Panc1 (cell line): ENCODE data around the gene APLN. TPM values are rescaled to one million over a fixed set of nuclear protein-coding genes. Genes with fewer than 3 reads are reported as not detected.

ENCODE experiments used
- ATAC-seq: fragments of 200-7000 bp; cut with Tn5 transposase; 2 replicates; pipeline ENCODE4 v1.9.1; 2020; ENCODE audit warnings: mild to moderate bottlenecking, moderate library complexity
- BruUV-seq: library from RNA; stranded (reverse); fragments of 400-500 nt; replicated peaks from 2 replicates; lab custom pipeline; 2021; lab: Mats Ljungman, UMichigan
- CTCF ChIA-PET: fragments of 300-600 bp; sonication (Branson Sonifier 250); formaldehyde crosslinking; loops from one replicate; lab custom pipeline; 2022; ENCODE audit warnings: antibody characterized with exemption; lab: Charles Lee
- POLR2A ChIA-PET: fragments of 300-600 bp; sonication (Branson Sonifier 250); formaldehyde crosslinking; loops from one replicate; lab custom pipeline; 2022; ENCODE audit warnings: antibody characterized with exemption; lab: Charles Lee
- DNase-seq: peaks from one replicate; pipeline ENCODE4 v3.0.0-alpha.2; 2010; ENCODE audit warnings: low read depth, low spot score
- H3K27ac ChIP-seq: 2 replicates; pipeline ENCODE4 v1.5.1; 2011; ENCODE audit warnings: mild to moderate bottlenecking, low read length, inconsistent platforms
- H3K27me3 ChIP-seq: fragments of 200-500 bp; sonication (Bioruptor generic); 2 replicates; pipeline ENCODE4 v1.6.0; 2014; ENCODE audit warnings: low read length, inconsistent platforms; ENCODE audit not compliant: control insufficient read depth, insufficient read depth
- H3K36me3 ChIP-seq: fragments of 200-500 bp; sonication (Bioruptor generic); 2 replicates; pipeline ENCODE4 v1.5.1; 2014; ENCODE audit warnings: inconsistent platforms, mild to moderate bottlenecking, low read length, moderate library complexity; ENCODE audit not compliant: control insufficient read depth, insufficient read depth
- H3K4me1 ChIP-seq: 2 replicates; pipeline ENCODE4 v1.5.1; 2011; ENCODE audit warnings: inconsistent platforms, mild to moderate bottlenecking, low read length, moderate library complexity; ENCODE audit not compliant: control insufficient read depth, insufficient read depth
- H3K4me3 ChIP-seq, 2 experiments: 2 replicates each; pipeline ENCODE4 v1.5.1; 2011 to 2012; ENCODE audit warnings: low read depth in 2 of 2, low read length in 2 of 2, mild to moderate bottlenecking in 2 of 2, inconsistent platforms in 1 of 2, moderate library complexity in 1 of 2
- H3K9me3 ChIP-seq: fragments of 200-500 bp; sonication (Bioruptor generic); 2 replicates; pipeline ENCODE4 v1.5.1; 2014; ENCODE audit warnings: low read depth, mild to moderate bottlenecking, inconsistent platforms, low read length, moderate library complexity; ENCODE audit not compliant: control insufficient read depth, insufficient read depth
- POLR2AphosphoS5 ChIP-seq: IDR thresholded peaks from 2 replicates; pipeline ENCODE4 v1.6.1; 2012; ENCODE audit warnings: mild to moderate bottlenecking, low read depth, low read length, moderate library complexity
- SIN3A ChIP-seq: IDR thresholded peaks from 2 replicates; pipeline ENCODE4 v1.6.1; 2012; ENCODE audit warnings: low read depth, mild to moderate bottlenecking, low read length, moderate library complexity, borderline replicate concordance; ENCODE audit not compliant: insufficient read depth
- TCF7L2 ChIP-seq: IDR thresholded peaks from 2 replicates; pipeline ENCODE4 v1.6.1; 2011; ENCODE audit warnings: mild to moderate bottlenecking, low read depth, low read length, inconsistent platforms
- in situ Hi-C: cut with HindIII; loops from 2 replicates; pipeline ENCODE4 v1.10.0; 2016; ENCODE audit warnings: low sequenced_read_pairs, low pct_unique_long_range_greater_than_20kb
- intact Hi-C: fragments of 100-400 bp; cut with micrococcal nuclease; formaldehyde crosslinking; loops from one replicate; pipeline ENCODE4 v1.10.0; 2022; ENCODE audit not compliant: unreplicated experiment
- total RNA-seq: library from RNA; stranded (reverse); gene quantifications from one replicate; pipeline ENCODE4 v1.2.1, GENCODE V29; 2021; ENCODE audit not compliant: unreplicated experiment
- TF ChIP-seq, protein P1 (sequence below), 2 experiments: IDR thresholded peaks; 2 replicates each; pipeline ENCODE4 v1.6.1; 2011 to 2012; ENCODE audit warnings: low read depth in 2 of 2, control low read depth in 1 of 2, low read length in 1 of 2, mild to moderate bottlenecking in 1 of 2, moderate library complexity in 1 of 2; ENCODE audit not compliant: insufficient read depth in 1 of 2
- TF ChIP-seq, protein P2 (sequence below): fragments of 450-650 bp; IDR thresholded peaks from 2 replicates; pipeline ENCODE4 v1.5.1; 2017; ENCODE audit warnings: mild to moderate bottlenecking

The APLN gene
- total RNA-seq, 1 experiment from 2014 or later, result 1.1 TPM

DNA sequence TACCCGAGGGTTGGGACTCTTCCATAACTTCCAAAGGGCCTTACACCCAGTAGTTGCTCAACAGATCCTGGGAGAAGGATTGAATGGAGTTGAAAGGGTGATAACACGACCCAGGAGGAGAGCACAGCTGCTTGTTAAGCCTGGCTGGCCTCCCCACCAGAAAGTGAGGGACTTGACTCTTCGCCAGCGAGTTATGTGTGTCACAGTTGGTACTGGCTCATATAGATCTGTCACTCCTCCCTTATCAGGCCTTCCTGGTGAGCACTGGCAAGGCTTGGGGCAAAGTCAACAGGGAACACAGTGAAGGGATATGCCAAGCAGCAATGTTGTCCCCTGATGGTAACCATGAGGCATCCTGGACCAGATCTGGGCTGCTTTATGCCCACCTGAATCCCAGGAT lies 35.8 kb downstream of the APLN start:
- Histone ChIP-seq H3K27ac (no peak overlapping the region), H3K36me3 (no peaks in the 10 kb centered on the region), H3K27me3 (no peaks in the 10 kb centered on the region), H3K4me1 (no peaks in the 10 kb centered on the region), H3K9me3 (no peaks in the 10 kb centered on the region), H3K4me3 (no peak overlapping the region)
- DNase-seq (no peak), ATAC-seq (no peak)
- POLR2A ChIA-PET, result no interaction called here
- TF ChIP-seq POLR2AphosphoS5, result no peak
- TF ChIP-seq, protein P1, sequence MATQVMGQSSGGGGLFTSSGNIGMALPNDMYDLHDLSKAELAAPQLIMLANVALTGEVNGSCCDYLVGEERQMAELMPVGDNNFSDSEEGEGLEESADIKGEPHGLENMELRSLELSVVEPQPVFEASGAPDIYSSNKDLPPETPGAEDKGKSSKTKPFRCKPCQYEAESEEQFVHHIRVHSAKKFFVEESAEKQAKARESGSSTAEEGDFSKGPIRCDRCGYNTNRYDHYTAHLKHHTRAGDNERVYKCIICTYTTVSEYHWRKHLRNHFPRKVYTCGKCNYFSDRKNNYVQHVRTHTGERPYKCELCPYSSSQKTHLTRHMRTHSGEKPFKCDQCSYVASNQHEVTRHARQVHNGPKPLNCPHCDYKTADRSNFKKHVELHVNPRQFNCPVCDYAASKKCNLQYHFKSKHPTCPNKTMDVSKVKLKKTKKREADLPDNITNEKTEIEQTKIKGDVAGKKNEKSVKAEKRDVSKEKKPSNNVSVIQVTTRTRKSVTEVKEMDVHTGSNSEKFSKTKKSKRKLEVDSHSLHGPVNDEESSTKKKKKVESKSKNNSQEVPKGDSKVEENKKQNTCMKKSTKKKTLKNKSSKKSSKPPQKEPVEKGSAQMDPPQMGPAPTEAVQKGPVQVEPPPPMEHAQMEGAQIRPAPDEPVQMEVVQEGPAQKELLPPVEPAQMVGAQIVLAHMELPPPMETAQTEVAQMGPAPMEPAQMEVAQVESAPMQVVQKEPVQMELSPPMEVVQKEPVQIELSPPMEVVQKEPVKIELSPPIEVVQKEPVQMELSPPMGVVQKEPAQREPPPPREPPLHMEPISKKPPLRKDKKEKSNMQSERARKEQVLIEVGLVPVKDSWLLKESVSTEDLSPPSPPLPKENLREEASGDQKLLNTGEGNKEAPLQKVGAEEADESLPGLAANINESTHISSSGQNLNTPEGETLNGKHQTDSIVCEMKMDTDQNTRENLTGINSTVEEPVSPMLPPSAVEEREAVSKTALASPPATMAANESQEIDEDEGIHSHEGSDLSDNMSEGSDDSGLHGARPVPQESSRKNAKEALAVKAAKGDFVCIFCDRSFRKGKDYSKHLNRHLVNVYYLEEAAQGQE (IDR thresholded peaks at IDR 0.05; ENCODE audit: insufficient read depth in 1 of 2, low read depth in 2 of 2, low read length in 1 of 2), result no peak
- no peak for TF ChIP-seq SIN3A
- no peak for TF ChIP-seq TCF7L2
- TF ChIP-seq, protein P2, sequence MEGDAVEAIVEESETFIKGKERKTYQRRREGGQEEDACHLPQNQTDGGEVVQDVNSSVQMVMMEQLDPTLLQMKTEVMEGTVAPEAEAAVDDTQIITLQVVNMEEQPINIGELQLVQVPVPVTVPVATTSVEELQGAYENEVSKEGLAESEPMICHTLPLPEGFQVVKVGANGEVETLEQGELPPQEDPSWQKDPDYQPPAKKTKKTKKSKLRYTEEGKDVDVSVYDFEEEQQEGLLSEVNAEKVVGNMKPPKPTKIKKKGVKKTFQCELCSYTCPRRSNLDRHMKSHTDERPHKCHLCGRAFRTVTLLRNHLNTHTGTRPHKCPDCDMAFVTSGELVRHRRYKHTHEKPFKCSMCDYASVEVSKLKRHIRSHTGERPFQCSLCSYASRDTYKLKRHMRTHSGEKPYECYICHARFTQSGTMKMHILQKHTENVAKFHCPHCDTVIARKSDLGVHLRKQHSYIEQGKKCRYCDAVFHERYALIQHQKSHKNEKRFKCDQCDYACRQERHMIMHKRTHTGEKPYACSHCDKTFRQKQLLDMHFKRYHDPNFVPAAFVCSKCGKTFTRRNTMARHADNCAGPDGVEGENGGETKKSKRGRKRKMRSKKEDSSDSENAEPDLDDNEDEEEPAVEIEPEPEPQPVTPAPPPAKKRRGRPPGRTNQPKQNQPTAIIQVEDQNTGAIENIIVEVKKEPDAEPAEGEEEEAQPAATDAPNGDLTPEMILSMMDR, result no peak
- BruUV-seq, result no TSS peak
- CTCF ChIA-PET, result no interaction called here
- in situ Hi-C loops (no loop called here), intact Hi-C loops (no loop called here)

DNA sequence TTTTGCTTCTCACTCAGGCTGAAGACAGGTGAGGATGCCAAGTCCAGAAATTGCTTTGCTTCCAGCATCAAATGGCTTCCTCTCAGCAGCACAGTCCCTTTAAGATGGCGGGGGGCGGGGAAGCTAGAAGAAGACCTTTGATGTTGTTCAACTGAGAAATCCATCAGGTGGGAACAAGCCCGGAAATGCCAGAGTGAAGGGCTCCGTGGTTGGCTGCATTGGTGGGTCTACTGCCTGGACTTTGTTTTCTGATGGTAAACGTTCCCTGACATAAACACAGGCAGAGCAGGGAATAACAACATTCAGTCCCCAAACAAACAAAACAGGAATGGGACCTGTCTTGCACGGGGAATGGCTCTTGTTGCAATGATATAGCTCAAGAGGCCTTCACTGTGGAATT lies 37.3 kb downstream of the APLN start:
- Histone ChIP-seq H3K27me3 (no peaks in the 10 kb centered on the region), H3K36me3 (no peaks in the 10 kb centered on the region), H3K9me3 (no peaks in the 10 kb centered on the region), H3K27ac (no peak overlapping the region), H3K4me3 (no peak overlapping the region), H3K4me1 (no peaks in the 10 kb centered on the region)
- DNase-seq (no peak), ATAC-seq (no peak)
- CTCF ChIA-PET, result no interaction called here
- TF ChIP-seq SIN3A (no peak), TCF7L2 (no peak), POLR2AphosphoS5 (no peak)
- TF ChIP-seq, protein P1 (IDR thresholded peaks at IDR 0.05; ENCODE audit: insufficient read depth in 1 of 2, low read depth in 2 of 2, low read length in 1 of 2), result no peak
- TF ChIP-seq, protein P2, result no peak
- POLR2A ChIA-PET, result interaction anchor here (0.6 kb wide), 1 partner anchor 37 kb away, joined by 3 read pairs; the partner anchor contains the start of gene APLN
- in situ Hi-C loops (no loop called here), intact Hi-C loops (no loop called here)
- no TSS peak for BruUV-seq
